A549 treated with Mapracorat at 1 μM for 4 hours (cell line): ENCODE results near the gene ST8SIA2. TPM values are rescaled to one million over a fixed set of nuclear protein-coding genes. Genes with fewer than 3 reads are reported as not detected.

Experiments used
- total RNA-seq: library from RNA; stranded (reverse); fragments of 200-300 nt; extraction: Qiagen RNA extraction; gene quantifications from 5 replicates; pipeline ENCODE4 v1.2.3, GENCODE V29; 2022

Gene ST8SIA2, protein sequence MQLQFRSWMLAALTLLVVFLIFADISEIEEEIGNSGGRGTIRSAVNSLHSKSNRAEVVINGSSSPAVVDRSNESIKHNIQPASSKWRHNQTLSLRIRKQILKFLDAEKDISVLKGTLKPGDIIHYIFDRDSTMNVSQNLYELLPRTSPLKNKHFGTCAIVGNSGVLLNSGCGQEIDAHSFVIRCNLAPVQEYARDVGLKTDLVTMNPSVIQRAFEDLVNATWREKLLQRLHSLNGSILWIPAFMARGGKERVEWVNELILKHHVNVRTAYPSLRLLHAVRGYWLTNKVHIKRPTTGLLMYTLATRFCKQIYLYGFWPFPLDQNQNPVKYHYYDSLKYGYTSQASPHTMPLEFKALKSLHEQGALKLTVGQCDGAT
- total RNA-seq = 0.23 to 0.63 TPM (median 0.35 TPM) in 5 replicates

DNA sequence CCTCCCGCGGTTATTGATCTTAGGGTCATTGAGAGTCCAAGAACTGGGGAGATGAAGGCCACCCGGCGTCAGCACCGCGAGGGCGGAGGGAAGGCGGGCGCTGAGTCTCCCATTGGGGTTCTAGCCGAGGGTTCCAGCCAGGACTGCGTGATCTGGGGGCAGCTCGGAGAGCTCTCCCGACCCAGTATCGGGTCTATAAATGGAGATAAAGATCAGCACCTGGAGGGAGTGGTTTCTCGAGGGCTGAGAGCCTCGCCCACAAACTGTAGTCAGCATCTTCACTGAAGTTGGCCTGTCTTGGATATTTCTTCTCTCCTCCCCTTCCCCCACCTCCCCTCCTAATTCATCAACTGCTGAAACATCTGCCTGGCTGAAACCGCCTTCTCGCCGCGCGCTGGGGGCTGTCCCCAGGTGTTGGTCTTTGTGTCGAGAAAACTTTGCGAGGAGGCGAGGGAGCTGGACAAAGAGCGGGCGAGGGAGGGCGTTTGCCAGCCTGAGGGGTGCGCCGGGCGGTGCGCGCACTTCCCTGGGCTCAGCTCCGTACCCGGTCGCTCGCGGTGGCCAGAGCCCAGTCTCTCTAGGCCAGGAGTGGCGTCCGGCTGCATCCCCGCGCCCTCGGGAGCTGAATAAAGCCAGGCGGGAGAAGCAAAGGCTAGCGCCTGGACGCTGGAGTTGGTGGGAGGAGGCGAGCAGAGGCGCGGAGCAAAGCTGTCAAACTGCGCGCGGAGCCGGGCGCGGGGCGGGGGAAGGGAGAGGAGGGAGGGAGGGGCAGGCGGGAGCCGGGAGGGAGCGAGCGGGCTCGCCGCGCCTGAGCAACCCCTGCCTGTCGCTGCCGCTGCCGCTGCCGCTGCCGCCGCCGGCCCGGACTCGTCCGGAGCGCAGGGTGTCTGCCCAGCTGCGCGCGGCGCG is at the start of gene ST8SIA2:
Gene ST8SIA2 (plus strand): TSS at position 811 of the 909 bp plus-strand sequence. CDS start 184 bp downstream, outside the sequence.

